ENCODE results near the gene HUS1B. TPM values are rescaled to one million over a fixed set of nuclear protein-coding genes. Genes with fewer than 3 reads are reported as not detected.
A peak's percentile ranks its signal among the peaks of the same experiment; 100 is the strongest.

The HUS1B gene
- total and polyA plus RNA-seq, 2 experiments from 2014 or later: 1.3 to 3.9 TPM

DNA sequence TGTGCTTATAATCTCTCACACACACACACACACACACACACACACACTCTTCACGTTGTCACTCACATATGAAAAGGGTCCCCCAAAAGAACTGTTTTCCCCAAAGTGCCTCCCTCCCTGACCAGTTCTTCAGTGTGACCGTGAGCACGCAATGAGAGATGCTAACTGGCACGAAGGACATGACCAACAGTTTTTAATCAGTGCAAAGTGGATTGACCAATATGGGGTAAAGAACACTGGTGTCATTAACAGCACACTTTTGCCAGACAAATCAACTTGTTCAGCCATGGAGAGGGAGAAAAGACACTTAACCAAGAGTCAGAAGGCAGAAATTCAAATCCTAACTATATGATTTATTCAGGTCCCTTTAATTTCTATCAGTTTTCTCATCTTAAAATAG lies 21.0 kb upstream of the HUS1B start:
- no peaks in the 10 kb centered on the region; the same call in 1 of the 2 replicates for H3F3A ChIP-seq (replicated peaks; ENCODE audit: low read depth)
- peaks cover 83% of the 10 kb centered on the region for H3K79me2 ChIP-seq (replicated peaks; ENCODE audit: insufficient read depth)
- Mint-ChIP-seq H3K36me3 (ENCODE audit: low read depth) (peaks cover 19% of the 10 kb centered on the region), H3K4me1 (peaks cover 55% of the 10 kb centered on the region), H3K27ac (peak overlapping the region; percentile 34; the same call in 1 of the 2 replicates), H3K27me3 (ENCODE audit: insufficient read depth, low read depth, poor library complexity) (peaks cover 8% of the 10 kb centered on the region), H3K9me3 (peaks cover 8% of the 10 kb centered on the region; the same call in 2 of the 3 replicates), H3K4me3 (no peak overlapping the region)
- TF ChIP-seq CTCF (conservative IDR thresholded peaks at IDR 0.05; ENCODE audit: low read depth in 2 of 2): no peak
- TF ChIP-seq, protein P1, sequence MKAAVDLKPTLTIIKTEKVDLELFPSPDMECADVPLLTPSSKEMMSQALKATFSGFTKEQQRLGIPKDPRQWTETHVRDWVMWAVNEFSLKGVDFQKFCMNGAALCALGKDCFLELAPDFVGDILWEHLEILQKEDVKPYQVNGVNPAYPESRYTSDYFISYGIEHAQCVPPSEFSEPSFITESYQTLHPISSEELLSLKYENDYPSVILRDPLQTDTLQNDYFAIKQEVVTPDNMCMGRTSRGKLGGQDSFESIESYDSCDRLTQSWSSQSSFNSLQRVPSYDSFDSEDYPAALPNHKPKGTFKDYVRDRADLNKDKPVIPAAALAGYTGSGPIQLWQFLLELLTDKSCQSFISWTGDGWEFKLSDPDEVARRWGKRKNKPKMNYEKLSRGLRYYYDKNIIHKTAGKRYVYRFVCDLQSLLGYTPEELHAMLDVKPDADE (IDR thresholded peaks at IDR 0.05): no peak
- TF ChIP-seq CREB1 (CRISPR knock-in tag; IDR thresholded peaks at IDR 0.05; ENCODE audit: low read depth): no peak
- no peak for TF ChIP-seq POLR2AphosphoS5 (IDR thresholded peaks at IDR 0.05; ENCODE audit: low read depth)
- TF ChIP-seq NANOG (IDR thresholded peaks at IDR 0.05; ENCODE audit: borderline replicate concordance): no peak
- no peak for TF ChIP-seq ZNF114 (CRISPR knock-in tag; IDR thresholded peaks at IDR 0.05)
- TF ChIP-seq ZNF331 (CRISPR knock-in tag; IDR thresholded peaks at IDR 0.05; ENCODE audit: low read depth): no peak
- TF ChIP-seq REST (IDR thresholded peaks at IDR 0.05; ENCODE audit: unreplicated experiment): no peak
- TF ChIP-seq EZH2 (IDR thresholded peaks at IDR 0.05; ENCODE audit: low read depth, unreplicated experiment): no peak
- TF ChIP-seq STAT1 (IDR thresholded peaks at IDR 0.05; ENCODE audit: unreplicated experiment): no peak
- TF ChIP-seq JUNB (IDR thresholded peaks at IDR 0.05; ENCODE audit: unreplicated experiment): no peak
- TF ChIP-seq, protein P2, sequence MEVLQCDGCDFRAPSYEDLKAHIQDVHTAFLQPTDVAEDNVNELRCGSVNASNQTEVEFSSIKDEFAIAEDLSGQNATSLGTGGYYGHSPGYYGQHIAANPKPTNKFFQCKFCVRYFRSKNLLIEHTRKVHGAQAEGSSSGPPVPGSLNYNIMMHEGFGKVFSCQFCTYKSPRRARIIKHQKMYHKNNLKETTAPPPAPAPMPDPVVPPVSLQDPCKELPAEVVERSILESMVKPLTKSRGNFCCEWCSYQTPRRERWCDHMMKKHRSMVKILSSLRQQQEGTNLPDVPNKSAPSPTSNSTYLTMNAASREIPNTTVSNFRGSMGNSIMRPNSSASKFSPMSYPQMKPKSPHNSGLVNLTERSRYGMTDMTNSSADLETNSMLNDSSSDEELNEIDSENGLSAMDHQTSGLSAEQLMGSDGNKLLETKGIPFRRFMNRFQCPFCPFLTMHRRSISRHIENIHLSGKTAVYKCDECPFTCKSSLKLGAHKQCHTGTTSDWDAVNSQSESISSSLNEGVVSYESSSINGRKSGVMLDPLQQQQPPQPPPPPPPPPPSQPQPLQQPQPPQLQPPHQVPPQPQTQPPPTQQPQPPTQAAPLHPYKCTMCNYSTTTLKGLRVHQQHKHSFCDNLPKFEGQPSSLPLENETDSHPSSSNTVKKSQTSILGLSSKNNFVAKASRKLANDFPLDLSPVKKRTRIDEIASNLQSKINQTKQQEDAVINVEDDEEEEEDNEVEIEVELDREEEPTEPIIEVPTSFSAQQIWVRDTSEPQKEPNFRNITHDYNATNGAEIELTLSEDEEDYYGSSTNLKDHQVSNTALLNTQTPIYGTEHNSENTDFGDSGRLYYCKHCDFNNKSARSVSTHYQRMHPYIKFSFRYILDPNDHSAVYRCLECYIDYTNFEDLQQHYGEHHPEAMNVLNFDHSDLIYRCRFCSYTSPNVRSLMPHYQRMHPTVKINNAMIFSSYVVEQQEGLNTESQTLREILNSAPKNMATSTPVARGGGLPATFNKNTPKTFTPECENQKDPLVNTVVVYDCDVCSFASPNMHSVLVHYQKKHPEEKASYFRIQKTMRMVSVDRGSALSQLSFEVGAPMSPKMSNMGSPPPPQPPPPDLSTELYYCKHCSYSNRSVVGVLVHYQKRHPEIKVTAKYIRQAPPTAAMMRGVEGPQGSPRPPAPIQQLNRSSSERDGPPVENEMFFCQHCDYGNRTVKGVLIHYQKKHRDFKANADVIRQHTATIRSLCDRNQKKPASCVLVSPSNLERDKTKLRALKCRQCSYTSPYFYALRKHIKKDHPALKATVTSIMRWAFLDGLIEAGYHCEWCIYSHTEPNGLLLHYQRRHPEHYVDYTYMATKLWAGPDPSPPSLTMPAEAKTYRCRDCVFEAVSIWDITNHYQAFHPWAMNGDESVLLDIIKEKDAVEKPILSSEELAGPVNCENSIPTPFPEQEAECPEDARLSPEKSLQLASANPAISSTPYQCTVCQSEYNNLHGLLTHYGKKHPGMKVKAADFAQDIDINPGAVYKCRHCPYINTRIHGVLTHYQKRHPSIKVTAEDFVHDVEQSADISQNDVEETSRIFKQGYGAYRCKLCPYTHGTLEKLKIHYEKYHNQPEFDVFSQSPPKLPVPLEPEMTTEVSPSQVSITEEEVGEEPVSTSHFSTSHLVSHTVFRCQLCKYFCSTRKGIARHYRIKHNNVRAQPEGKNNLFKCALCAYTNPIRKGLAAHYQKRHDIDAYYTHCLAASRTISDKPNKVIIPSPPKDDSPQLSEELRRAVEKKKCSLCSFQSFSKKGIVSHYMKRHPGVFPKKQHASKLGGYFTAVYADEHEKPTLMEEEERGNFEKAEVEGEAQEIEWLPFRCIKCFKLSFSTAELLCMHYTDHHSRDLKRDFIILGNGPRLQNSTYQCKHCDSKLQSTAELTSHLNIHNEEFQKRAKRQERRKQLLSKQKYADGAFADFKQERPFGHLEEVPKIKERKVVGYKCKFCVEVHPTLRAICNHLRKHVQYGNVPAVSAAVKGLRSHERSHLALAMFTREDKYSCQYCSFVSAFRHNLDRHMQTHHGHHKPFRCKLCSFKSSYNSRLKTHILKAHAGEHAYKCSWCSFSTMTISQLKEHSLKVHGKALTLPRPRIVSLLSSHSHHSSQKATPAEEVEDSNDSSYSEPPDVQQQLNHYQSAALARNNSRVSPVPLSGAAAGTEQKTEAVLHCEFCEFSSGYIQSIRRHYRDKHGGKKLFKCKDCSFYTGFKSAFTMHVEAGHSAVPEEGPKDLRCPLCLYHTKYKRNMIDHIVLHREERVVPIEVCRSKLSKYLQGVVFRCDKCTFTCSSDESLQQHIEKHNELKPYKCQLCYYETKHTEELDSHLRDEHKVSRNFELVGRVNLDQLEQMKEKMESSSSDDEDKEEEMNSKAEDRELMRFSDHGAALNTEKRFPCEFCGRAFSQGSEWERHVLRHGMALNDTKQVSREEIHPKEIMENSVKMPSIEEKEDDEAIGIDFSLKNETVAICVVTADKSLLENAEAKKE (CRISPR knock-in tag; IDR thresholded peaks at IDR 0.05): no peak
- TF ChIP-seq EZH2phosphoT487 (IDR thresholded peaks at IDR 0.05; ENCODE audit: unreplicated experiment): no peak
- H3K27me3 ChIP-seq (ENCODE audit: insufficient read depth): no peaks in the 10 kb centered on the region
- H3K27ac ChIP-seq (ENCODE audit: low read depth): 0 out of 2 replicates have a peak overlapping the region, but pooled peaks have one; percentile 45
- ATAC-seq (no peak), DNase-seq (ENCODE audit: low spot score) (no peak)
- H3K4me2 ChIP-seq: peak overlapping the region; percentile 42; the same call in 1 of the 2 replicates
- no peak overlapping the region for H3K4me3 ChIP-seq
- no peaks in the 10 kb centered on the region for H3K9me2 ChIP-seq (ENCODE audit: insufficient read depth)
- peaks cover 73% of the 10 kb centered on the region for H3K4me1 ChIP-seq (ENCODE audit: insufficient read depth)
- H2AFZ ChIP-seq: no peak overlapping the region
- H3K36me3 ChIP-seq (ENCODE audit: insufficient read depth): no peaks in the 10 kb centered on the region
- no peaks in the 10 kb centered on the region for H4K20me1 ChIP-seq (replicated peaks; ENCODE audit: insufficient read depth)
